HG03469 (cell line): ENCODE data around the gene FAM193A.
"Not testable (repeated sequence)": the region's sequence is repeated elsewhere in the genome, so short reads cannot be mapped to it uniquely, and the experiment has no call there.

Experiments
- ATAC-seq: cut with Tn5 transposase; IDR thresholded peaks from one replicate; pipeline ENCODE4 v1.9.1; 2021; ENCODE audit warnings: mild to moderate bottlenecking, moderate library complexity, moderate number of reproducible peaks; ENCODE audit not compliant: unreplicated experiment

The FAM193A gene

GRCh38 chr4:2763511-2763967 is 227.1 kb downstream of the FAM193A start:
- ATAC-seq = no peak

GRCh38 chr4:2765832-2766526 is 229.5 kb downstream of the FAM193A start:
- no peak for ATAC-seq

GRCh38 chr4:2767046-2767704 is 230.7 kb downstream of the FAM193A start:
- no peak for ATAC-seq

- no peak for ATAC-seq
Measured at GRCh38 chr4:2767705-2768074, 231.2 kb downstream of the FAM193A start.

GRCh38 chr4:2768124-2768523 is 231.7 kb downstream of the FAM193A start:
- ATAC-seq = no peak

- no peak for ATAC-seq
Measured at GRCh38 chr4:2768921-2769336, 232.5 kb downstream of the FAM193A start.

- no peak for ATAC-seq
Measured at GRCh38 chr4:2771264-2771663, 234.8 kb downstream of the FAM193A start.

- not testable (repeated sequence) for ATAC-seq
Measured at GRCh38 chr4:2780643-2781042, 244.2 kb downstream of the FAM193A start.

GRCh38 chr4:2781911-2782310 is 245.5 kb downstream of the FAM193A start:
- no peak for ATAC-seq
